ENCODE measurements around the gene TTYH1.

Gene TTYH1

GRCh38 chr19:54407780-54408179, 7.5 kb upstream of the TTYH1 start:
- TF ChIP-seq NFIC (IDR thresholded peaks at IDR 0.05): no peak
- no peak for TF ChIP-seq TCF12 (IDR thresholded peaks at IDR 0.05; ENCODE audit: low read depth)
- no peak for TF ChIP-seq TEAD4 (IDR thresholded peaks at IDR 0.05)
- TF ChIP-seq MAX (IDR thresholded peaks at IDR 0.05): no peak
- no peak for TF ChIP-seq YY1 (IDR thresholded peaks at IDR 0.05; ENCODE audit: low read depth)
- TF ChIP-seq RAD21 (IDR thresholded peaks at IDR 0.05; ENCODE audit: low read depth): no peak
- TF ChIP-seq FOXM1 (IDR thresholded peaks at IDR 0.05; ENCODE audit: borderline replicate concordance, low read depth): no peak
- TF ChIP-seq ZBTB7A (IDR thresholded peaks at IDR 0.05; ENCODE audit: low read depth): no peak
- TF ChIP-seq CREB1 (IDR thresholded peaks at IDR 0.05; ENCODE audit: low read depth): no peak
- no peak for TF ChIP-seq EP300 (IDR thresholded peaks at IDR 0.05; ENCODE audit: borderline replicate concordance)
- no peak for TF ChIP-seq REST (IDR thresholded peaks at IDR 0.05; ENCODE audit: low read depth)
- TF ChIP-seq TAF1 (IDR thresholded peaks at IDR 0.05; ENCODE audit: low read depth): no peak
- TF ChIP-seq EGR1 (IDR thresholded peaks at IDR 0.05): no peak
- TF ChIP-seq CEBPB (IDR thresholded peaks at IDR 0.05): no peak
- no peak for TF ChIP-seq USF1 (IDR thresholded peaks at IDR 0.05)

GRCh38 chr19:54408456-54409026, 6.7 kb upstream of the TTYH1 start:
- TF ChIP-seq EP300 (IDR thresholded peaks at IDR 0.05; ENCODE audit: borderline replicate concordance): no peak
- TF ChIP-seq ZBTB7A (IDR thresholded peaks at IDR 0.05; ENCODE audit: low read depth): no peak
- no peak for TF ChIP-seq YY1 (IDR thresholded peaks at IDR 0.05; ENCODE audit: low read depth)

GRCh38 chr19:54411033-54411432, 4.2 kb upstream of the TTYH1 start:
- no peak for TF ChIP-seq FOXM1 (IDR thresholded peaks at IDR 0.05; ENCODE audit: borderline replicate concordance, low read depth)

GRCh38 chr19:54412877-54413276, 2.4 kb upstream of the TTYH1 start:
- TF ChIP-seq EGR1 (IDR thresholded peaks at IDR 0.05) (no peak), RAD21 (IDR thresholded peaks at IDR 0.05; ENCODE audit: low read depth) (no peak)

- no peak for TF ChIP-seq ZBTB7A (IDR thresholded peaks at IDR 0.05; ENCODE audit: low read depth)
- TF ChIP-seq EP300 (IDR thresholded peaks at IDR 0.05; ENCODE audit: borderline replicate concordance): no peak
- no peak for TF ChIP-seq TCF12 (IDR thresholded peaks at IDR 0.05; ENCODE audit: low read depth)
- TF ChIP-seq USF1 (IDR thresholded peaks at IDR 0.05): no peak
- no peak for TF ChIP-seq CEBPB (IDR thresholded peaks at IDR 0.05)
- no peak for TF ChIP-seq MAX (IDR thresholded peaks at IDR 0.05)
- no peak for TF ChIP-seq EGR1 (IDR thresholded peaks at IDR 0.05)
- no peak for TF ChIP-seq RAD21 (IDR thresholded peaks at IDR 0.05; ENCODE audit: low read depth)
- TF ChIP-seq FOXM1 (IDR thresholded peaks at IDR 0.05; ENCODE audit: borderline replicate concordance, low read depth): no peak
- TF ChIP-seq TAF1 (IDR thresholded peaks at IDR 0.05; ENCODE audit: low read depth): no peak
- TF ChIP-seq REST (IDR thresholded peaks at IDR 0.05; ENCODE audit: low read depth): no peak
- no peak for TF ChIP-seq TEAD4 (IDR thresholded peaks at IDR 0.05)
- no peak for TF ChIP-seq YY1 (IDR thresholded peaks at IDR 0.05; ENCODE audit: low read depth)
- no peak for TF ChIP-seq NFIC (IDR thresholded peaks at IDR 0.05)
Measured at GRCh38 chr19:54414156-54414555, 1.1 kb upstream of the TTYH1 start.

GRCh38 chr19:54415901-54416673, 823 bp downstream of the TTYH1 start:
- TF ChIP-seq CREB1 (IDR thresholded peaks at IDR 0.05; ENCODE audit: low read depth): no peak
- TF ChIP-seq ZBTB7A (IDR thresholded peaks at IDR 0.05; ENCODE audit: low read depth): no peak
- no peak for TF ChIP-seq EP300 (IDR thresholded peaks at IDR 0.05; ENCODE audit: borderline replicate concordance)
- no peak for TF ChIP-seq MAX (IDR thresholded peaks at IDR 0.05)
- TF ChIP-seq USF1 (IDR thresholded peaks at IDR 0.05): no peak
- TF ChIP-seq TCF12 (IDR thresholded peaks at IDR 0.05; ENCODE audit: low read depth): no peak
- TF ChIP-seq YY1 (IDR thresholded peaks at IDR 0.05; ENCODE audit: low read depth): no peak
- TF ChIP-seq RAD21 (IDR thresholded peaks at IDR 0.05; ENCODE audit: low read depth): no peak
- TF ChIP-seq CEBPB (IDR thresholded peaks at IDR 0.05): no peak
- TF ChIP-seq TEAD4 (IDR thresholded peaks at IDR 0.05): no peak
- TF ChIP-seq TAF1 (IDR thresholded peaks at IDR 0.05; ENCODE audit: low read depth): no peak
- no peak for TF ChIP-seq EGR1 (IDR thresholded peaks at IDR 0.05)
- no peak for TF ChIP-seq REST (IDR thresholded peaks at IDR 0.05; ENCODE audit: low read depth)
- no peak for TF ChIP-seq NFIC (IDR thresholded peaks at IDR 0.05)
- TF ChIP-seq FOXM1 (IDR thresholded peaks at IDR 0.05; ENCODE audit: borderline replicate concordance, low read depth): no peak

All from Ishikawa (cell line).